ENCODE data around the gene ZNF345.

The ZNF345 gene

GRCh38 chr19:36838784-36839324, 11.8 kb upstream of the ZNF345 start:
- no peak overlapping the region for H3K9ac ChIP-seq (ENCODE audit: low read length)
- H3K4me2 ChIP-seq (ENCODE audit: low read length), result no peak overlapping the region
- TF ChIP-seq EZH2phosphoT487 (IDR thresholded peaks at IDR 0.05; ENCODE audit: low read depth) (no peak), CTCF (IDR thresholded peaks at IDR 0.05; ENCODE audit: low read depth, low read length) (no peak)
- H2AFZ ChIP-seq (ENCODE audit: low read depth, low read length), result no peak overlapping the region
- H3K27ac ChIP-seq (ENCODE audit: low read length), result no peak overlapping the region
- no peak overlapping the region for H3K4me3 ChIP-seq (ENCODE audit: low read length)
- no peaks in the 10 kb centered on the region for H3K27me3 ChIP-seq (ENCODE audit: low read depth, low read length)
- no peaks in the 10 kb centered on the region for H3K4me1 ChIP-seq (ENCODE audit: low read length)
- peaks cover 68% of the 10 kb centered on the region for H3K36me3 ChIP-seq (replicated peaks; ENCODE audit: low read depth, low read length)
- no peaks in the 10 kb centered on the region for H4K20me1 ChIP-seq (ENCODE audit: insufficient read depth, low read length)
- peaks cover 15% of the 10 kb centered on the region; the same call in 1 of the 2 replicates for H3K79me2 ChIP-seq (ENCODE audit: low read length)
- H3K9me3 ChIP-seq (ENCODE audit: insufficient read depth, low read length), result no peaks in the 10 kb centered on the region

DNA sequence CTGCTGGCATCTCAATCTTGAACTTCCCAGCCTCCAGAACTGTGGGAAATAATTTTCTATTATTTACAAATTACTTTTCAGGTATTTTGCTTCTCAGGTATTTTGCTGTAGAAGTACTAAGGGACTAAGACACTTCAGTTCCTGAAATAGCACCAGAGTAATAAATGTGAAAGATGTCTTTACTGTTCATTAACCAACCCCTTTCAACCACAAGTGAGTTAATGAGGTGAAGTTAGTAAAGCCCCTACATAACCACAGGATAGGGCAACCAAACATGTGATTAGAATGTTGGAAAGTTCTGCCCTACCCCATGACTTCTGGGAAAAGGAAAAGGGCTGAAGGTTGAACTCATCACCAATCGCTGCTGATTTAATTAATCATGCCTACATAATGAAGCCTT, 2.7 kb upstream of the ZNF345 start:
- H3K9ac ChIP-seq (ENCODE audit: low read length), result no peak overlapping the region
- TF ChIP-seq CTCF (IDR thresholded peaks at IDR 0.05; ENCODE audit: low read depth, low read length), result no peak
- TF ChIP-seq EZH2phosphoT487 (IDR thresholded peaks at IDR 0.05; ENCODE audit: low read depth), result no peak
- H3K27ac ChIP-seq (ENCODE audit: low read length), result no peak overlapping the region
- no peak overlapping the region for H2AFZ ChIP-seq (ENCODE audit: low read depth, low read length)
- H3K79me2 ChIP-seq (ENCODE audit: low read length), result peaks cover 28% of the 10 kb centered on the region
- H3K36me3 ChIP-seq (replicated peaks; ENCODE audit: low read depth, low read length), result peaks cover 40% of the 10 kb centered on the region
- no peak overlapping the region for H3K4me2 ChIP-seq (ENCODE audit: low read length)
- no peak overlapping the region for H3K4me3 ChIP-seq (ENCODE audit: low read length)
- H4K20me1 ChIP-seq (ENCODE audit: insufficient read depth, low read length), result no peaks in the 10 kb centered on the region
- H3K9me3 ChIP-seq (ENCODE audit: insufficient read depth, low read length), result no peaks in the 10 kb centered on the region
- peaks cover 7% of the 10 kb centered on the region for H3K4me1 ChIP-seq (ENCODE audit: low read length)
- H3K27me3 ChIP-seq (ENCODE audit: low read depth, low read length), result no peaks in the 10 kb centered on the region

- Histone ChIP-seq H2AFZ (ENCODE audit: low read depth, low read length) (peak overlapping the region; percentile 92), H3K4me1 (ENCODE audit: low read length) (peaks cover 7% of the 10 kb centered on the region), H3K27ac (ENCODE audit: low read length) (peak overlapping the region; percentile 67), H4K20me1 (ENCODE audit: insufficient read depth, low read length) (no peaks in the 10 kb centered on the region), H3K4me2 (ENCODE audit: low read length) (peak overlapping the region; percentile 90), H3K4me3 (ENCODE audit: low read length) (peak overlapping the region; percentile 97), H3K27me3 (ENCODE audit: low read depth, low read length) (no peaks in the 10 kb centered on the region), H3K9me3 (ENCODE audit: insufficient read depth, low read length) (no peaks in the 10 kb centered on the region), H3K9ac (ENCODE audit: low read length) (peak overlapping the region; percentile 92), H3K36me3 (replicated peaks; ENCODE audit: low read depth, low read length) (peaks cover 26% of the 10 kb centered on the region), H3K79me2 (ENCODE audit: low read length) (peaks cover 28% of the 10 kb centered on the region)
- no peak for TF ChIP-seq EZH2phosphoT487 (IDR thresholded peaks at IDR 0.05; ENCODE audit: low read depth)
- no peak for TF ChIP-seq CTCF (IDR thresholded peaks at IDR 0.05; ENCODE audit: low read depth, low read length)
These were observed 746 bp upstream of the ZNF345 start for GRCh38 chr19:36849701-36850558.

DNA sequence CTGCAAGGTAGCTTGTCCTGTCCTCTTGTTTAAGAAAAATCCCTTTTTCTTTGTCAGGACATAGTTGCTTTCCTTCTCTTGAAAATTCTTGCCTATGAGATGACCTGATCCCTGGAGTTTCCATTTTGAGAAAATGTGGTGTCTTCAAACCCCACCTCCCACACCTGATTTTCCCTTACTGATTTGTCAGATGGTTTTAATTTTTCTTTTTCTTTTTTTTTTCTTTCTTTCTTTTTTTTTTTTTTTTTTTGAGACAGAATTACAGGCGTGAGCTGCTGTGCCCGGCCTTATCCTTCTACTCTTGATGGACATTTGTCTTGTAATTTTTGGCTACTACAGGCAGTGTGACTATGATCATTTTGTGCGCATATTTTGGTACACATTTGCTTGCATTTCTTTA, 1.2 kb downstream of the ZNF345 start:
- Histone ChIP-seq H3K27me3 (ENCODE audit: low read depth, low read length) (no peaks in the 10 kb centered on the region), H3K9ac (ENCODE audit: low read length) (no peak overlapping the region), H3K27ac (ENCODE audit: low read length) (no peak overlapping the region), H3K9me3 (ENCODE audit: insufficient read depth, low read length) (no peaks in the 10 kb centered on the region), H3K36me3 (replicated peaks; ENCODE audit: low read depth, low read length) (peaks cover 18% of the 10 kb centered on the region), H3K79me2 (ENCODE audit: low read length) (peaks cover 28% of the 10 kb centered on the region), H4K20me1 (ENCODE audit: insufficient read depth, low read length) (no peaks in the 10 kb centered on the region), H3K4me3 (ENCODE audit: low read length) (peak overlapping the region; percentile 97; the same call in 1 of the 2 replicates), H3K4me2 (ENCODE audit: low read length) (no peak overlapping the region; the same call in 1 of the 2 replicates), H3K4me1 (ENCODE audit: low read length) (peaks cover 7% of the 10 kb centered on the region), H2AFZ (ENCODE audit: low read depth, low read length) (no peak overlapping the region)
- no peak for TF ChIP-seq CTCF (IDR thresholded peaks at IDR 0.05; ENCODE audit: low read depth, low read length)
- no peak for TF ChIP-seq EZH2phosphoT487 (IDR thresholded peaks at IDR 0.05; ENCODE audit: low read depth)

Measured in OCI-LY3 (cell line).